ENCODE data around the gene CTRB1. TPM values are rescaled to one million over a fixed set of nuclear protein-coding genes. Genes with fewer than 3 reads are reported as not detected.

CTRB1 gene
- total and polyA plus RNA-seq, 2 of the 8 experiments (the other 6 are each of a cell fraction or from before 2014, with no cell fraction given), result not detected

GRCh38 chr16:75248536-75249380 lies 30.0 kb downstream of the CTRB1 start (continued):
- TF ChIP-seq CEBPB (IDR thresholded peaks at IDR 0.05; ENCODE audit: low read depth, low read length), result no peak
- TF ChIP-seq RAD21 (IDR thresholded peaks at IDR 0.05 in 1 of 2, conservative IDR thresholded peaks at IDR 0.05 in 1 of 2; ENCODE audit: low read depth in 2 of 2, low read length in 2 of 2), result no peak
- TF ChIP-seq EZH2 (IDR thresholded peaks at IDR 0.05; ENCODE audit: low read depth, low read length, severe bottlenecking), result no peak
- no peak for TF ChIP-seq E2F6 (IDR thresholded peaks at IDR 0.05)
- no peak for TF ChIP-seq BRCA1 (IDR thresholded peaks at IDR 0.05; ENCODE audit: low read depth, low read length)
- TF ChIP-seq CBX5 (IDR thresholded peaks at IDR 0.05; ENCODE audit: low read depth, low read length), result no peak
- TF ChIP-seq MAFK (IDR thresholded peaks at IDR 0.05; ENCODE audit: low read depth, low read length), result no peak
- TF ChIP-seq GTF2F1 (IDR thresholded peaks at IDR 0.05; ENCODE audit: borderline replicate concordance, low read depth, low read length), result no peak
